Measurements from ENCODE around the gene CAD. TPM values are rescaled to one million over a fixed set of nuclear protein-coding genes. Genes with fewer than 3 reads are reported as not detected.

The CAD gene
- total and polyA plus RNA-seq, 9 of the 15 experiments (the other 6 are each of a cell fraction or from before 2014, with no cell fraction given): 7.5 to 126 (median 33.7) TPM

GRCh38 chr2:27211943-27212625 lies 5.1 kb upstream of the CAD start, which contains the start of the genes ATRAID and SLC5A6 (continued):
- no peak for TF ChIP-seq TEAD4 (IDR thresholded peaks at IDR 0.05; ENCODE audit: low read length)
- no peak for TF ChIP-seq TEAD4 (CRISPR knock-in tag; IDR thresholded peaks at IDR 0.05; ENCODE audit: borderline replicate concordance)
- no peak for TF ChIP-seq ZNF232 (CRISPR knock-in tag; IDR thresholded peaks at IDR 0.05)
- TF ChIP-seq ZBTB17 (CRISPR knock-in tag; IDR thresholded peaks at IDR 0.05): peak; percentile 27; the same call in 1 of the 2 replicates
- peak; percentile 84 to 93 for TF ChIP-seq MAZ (CRISPR knock-in tag; conservative IDR thresholded peaks at IDR 0.05 in 1 of 2, IDR thresholded peaks at IDR 0.05 in 1 of 2)
- peak; percentile 61; the same call in 1 of the 2 replicates for TF ChIP-seq GTF2F1 (IDR thresholded peaks at IDR 0.05; ENCODE audit: low read depth, low read length)
- TF ChIP-seq TAF7 (tag; IDR thresholded peaks at IDR 0.05): peak; percentile 60; the same call in 1 of the 2 replicates
- TF ChIP-seq BRF1 (IDR thresholded peaks at IDR 0.05; ENCODE audit: borderline replicate concordance, extremely low read depth, insufficient read length): no peak
- no peak for TF ChIP-seq ZFP30 (CRISPR knock-in tag; IDR thresholded peaks at IDR 0.05; ENCODE audit: borderline replicate concordance)
- TF ChIP-seq STAT5B (CRISPR knock-in tag; IDR thresholded peaks at IDR 0.05): no peak
- TF ChIP-seq NFXL1 (CRISPR knock-in tag; IDR thresholded peaks at IDR 0.05): no peak
- TF ChIP-seq JUND (IDR thresholded peaks at IDR 0.05; ENCODE audit: borderline replicate concordance, low read depth, low read length): no peak
- 0 out of 3 replicates have a peak, but pooled peaks have one; percentile 12 for TF ChIP-seq JUND (tag; IDR thresholded peaks at IDR 0.05; ENCODE audit: borderline replicate concordance, low read depth, low read length)
- TF ChIP-seq NFRKB (IDR thresholded peaks at IDR 0.05; ENCODE audit: low read depth): peak; percentile 87
- TF ChIP-seq CCNT2 (IDR thresholded peaks at IDR 0.05; ENCODE audit: borderline replicate concordance, extremely low read depth, insufficient read length, low read depth, low read length): peak; percentile 77
- TF ChIP-seq NONO (IDR thresholded peaks at IDR 0.05; ENCODE audit: low read depth in 2 of 2, low read length in 1 of 2): peak in 1 of 2 experiments; percentile 70; a peak in 3 of 4 replicates
- peak; percentile 84 for TF ChIP-seq FIP1L1 (IDR thresholded peaks at IDR 0.05; ENCODE audit: low read depth, low read length, poor library complexity, severe bottlenecking)
- TF ChIP-seq DIDO1 (tag; IDR thresholded peaks at IDR 0.05; ENCODE audit: low read depth): peak; percentile 15; the same call in 1 of the 2 replicates
- TF ChIP-seq GTF2E2 (tag; IDR thresholded peaks at IDR 0.05): peak; percentile 97
- TF ChIP-seq PHF8 (IDR thresholded peaks at IDR 0.05; ENCODE audit: borderline replicate concordance, low read length): peak; percentile 94
- no peak for TF ChIP-seq BCL6 (CRISPR knock-in tag; IDR thresholded peaks at IDR 0.05)
- no peak for TF ChIP-seq ELF4 (CRISPR knock-in tag; IDR thresholded peaks at IDR 0.05)
- TF ChIP-seq SOX6 (IDR thresholded peaks at IDR 0.05): peak; percentile 29; the same call in 1 of the 2 replicates
- peak; percentile 36 for TF ChIP-seq NELFE (IDR thresholded peaks at IDR 0.05; ENCODE audit: insufficient read depth, insufficient read length)
- no peak for TF ChIP-seq SRSF9 (IDR thresholded peaks at IDR 0.05; ENCODE audit: borderline replicate concordance, low read depth, low read length)
- TF ChIP-seq PTRF (tag; IDR thresholded peaks at IDR 0.05): no peak
- TF ChIP-seq ZBED1 (IDR thresholded peaks at IDR 0.05): 0 out of 2 replicates have a peak, but pooled peaks have one; percentile 50
- no peak for TF ChIP-seq FOXA1 (IDR thresholded peaks at IDR 0.05; ENCODE audit: borderline replicate concordance)
- TF ChIP-seq ZNF324 (CRISPR knock-in tag; IDR thresholded peaks at IDR 0.05): no peak
- 0 out of 2 replicates have a peak, but pooled peaks have one; percentile 27 for TF ChIP-seq MAX (CRISPR knock-in tag; IDR thresholded peaks at IDR 0.05)
- 0 out of 4 replicates have a peak, but pooled peaks of 1 of the 2 experiments have one; percentile 15 for TF ChIP-seq TEAD1 (CRISPR knock-in tag; IDR thresholded peaks at IDR 0.05)
